ENCODE results near the gene RNF141.

Gene RNF141

DNA sequence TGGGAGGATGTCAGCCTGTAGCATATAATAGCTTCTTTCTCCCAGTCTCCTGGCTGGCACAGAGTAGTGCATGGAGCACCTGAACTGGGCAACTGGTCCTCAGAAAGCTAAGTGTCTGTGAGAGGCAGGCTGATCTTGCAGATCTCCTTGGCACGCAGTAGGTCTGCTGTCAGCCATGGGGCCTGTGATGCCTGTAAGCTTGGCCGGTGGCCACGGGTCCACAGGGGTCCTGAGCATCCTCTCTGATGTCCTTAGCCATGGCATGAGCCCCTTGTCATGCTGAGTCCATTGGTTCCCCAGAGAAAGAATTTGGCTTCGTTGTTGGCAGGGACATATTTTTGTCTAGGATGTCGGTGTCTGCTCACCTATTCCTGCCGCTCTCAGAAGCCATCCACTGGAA is 61.0 kb downstream of the RNF141 start:
- DNase-seq (ENCODE audit: low read depth), result no peak
- TF ChIP-seq, protein P1, sequence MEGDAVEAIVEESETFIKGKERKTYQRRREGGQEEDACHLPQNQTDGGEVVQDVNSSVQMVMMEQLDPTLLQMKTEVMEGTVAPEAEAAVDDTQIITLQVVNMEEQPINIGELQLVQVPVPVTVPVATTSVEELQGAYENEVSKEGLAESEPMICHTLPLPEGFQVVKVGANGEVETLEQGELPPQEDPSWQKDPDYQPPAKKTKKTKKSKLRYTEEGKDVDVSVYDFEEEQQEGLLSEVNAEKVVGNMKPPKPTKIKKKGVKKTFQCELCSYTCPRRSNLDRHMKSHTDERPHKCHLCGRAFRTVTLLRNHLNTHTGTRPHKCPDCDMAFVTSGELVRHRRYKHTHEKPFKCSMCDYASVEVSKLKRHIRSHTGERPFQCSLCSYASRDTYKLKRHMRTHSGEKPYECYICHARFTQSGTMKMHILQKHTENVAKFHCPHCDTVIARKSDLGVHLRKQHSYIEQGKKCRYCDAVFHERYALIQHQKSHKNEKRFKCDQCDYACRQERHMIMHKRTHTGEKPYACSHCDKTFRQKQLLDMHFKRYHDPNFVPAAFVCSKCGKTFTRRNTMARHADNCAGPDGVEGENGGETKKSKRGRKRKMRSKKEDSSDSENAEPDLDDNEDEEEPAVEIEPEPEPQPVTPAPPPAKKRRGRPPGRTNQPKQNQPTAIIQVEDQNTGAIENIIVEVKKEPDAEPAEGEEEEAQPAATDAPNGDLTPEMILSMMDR (IDR thresholded peaks at IDR 0.05; ENCODE audit: insufficient read depth, low read depth, low read length, missing control alignments), result no peak
- H3K4me3 ChIP-seq (ENCODE audit: low read depth, low read length), result no peak overlapping the region

DNA sequence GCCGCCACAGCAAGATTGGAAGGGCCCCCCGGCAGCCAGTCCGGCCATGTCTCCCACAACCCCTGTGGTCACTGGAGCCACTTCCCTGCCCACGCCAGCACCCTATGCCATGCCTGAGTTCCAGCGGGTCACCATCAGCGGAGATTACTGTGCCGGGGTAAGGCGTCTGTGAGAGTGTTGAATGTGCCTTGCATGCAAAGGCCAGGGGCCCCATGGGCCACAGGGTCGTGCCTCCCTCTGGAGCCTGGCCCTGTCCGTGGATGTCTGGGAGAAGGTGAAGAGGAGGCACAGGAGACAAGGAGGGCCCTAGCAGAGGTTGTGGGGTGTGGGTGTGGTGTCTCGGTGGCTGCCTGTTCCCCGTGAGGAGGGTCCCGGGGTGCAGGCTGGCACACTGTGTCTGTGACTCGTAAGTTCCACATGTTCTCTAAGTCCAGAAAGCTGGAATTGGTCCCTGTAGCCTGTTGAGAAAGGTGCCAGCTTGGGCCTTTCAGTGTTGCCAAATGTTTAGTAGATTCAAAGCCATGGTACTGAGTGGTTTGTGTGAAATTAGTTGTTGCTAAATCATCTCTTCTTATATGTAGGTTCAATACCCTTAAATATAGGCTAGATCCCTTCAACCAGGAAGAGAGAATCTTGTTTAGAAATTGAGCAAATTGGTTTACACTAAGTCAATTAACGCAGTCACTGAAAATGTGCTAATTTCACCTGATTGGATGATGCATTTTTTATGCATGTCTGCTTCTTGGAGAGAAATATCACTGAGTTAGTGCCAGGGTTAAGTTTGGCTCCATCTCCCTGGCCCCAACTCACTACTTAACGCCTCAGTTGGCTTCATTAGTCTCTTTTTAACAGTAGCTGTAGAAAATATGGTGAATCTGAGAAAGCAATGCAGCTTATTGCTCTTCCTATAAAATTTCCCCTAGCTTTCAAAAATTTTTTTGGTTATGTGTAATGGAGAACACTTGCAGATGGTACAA is 62.1 kb downstream of the RNF141 start:
- TF ChIP-seq, protein P1 (IDR thresholded peaks at IDR 0.05; ENCODE audit: insufficient read depth, low read depth, low read length, missing control alignments), result no peak
- DNase-seq (ENCODE audit: low read depth), result no peak
- no peak overlapping the region for H3K4me3 ChIP-seq (ENCODE audit: low read depth, low read length)

- H3K4me3 ChIP-seq (ENCODE audit: low read depth, low read length), result no peak overlapping the region
- DNase-seq (ENCODE audit: low read depth), result no peak
- TF ChIP-seq, protein P1 (IDR thresholded peaks at IDR 0.05; ENCODE audit: insufficient read depth, low read depth, low read length, missing control alignments), result no peak
Measured at GRCh38 chr11:10478066-10478465, 62.9 kb downstream of the RNF141 start.

- TF ChIP-seq, protein P1 (IDR thresholded peaks at IDR 0.05; ENCODE audit: insufficient read depth, low read depth, low read length, missing control alignments), result no peak
- no peak for DNase-seq (ENCODE audit: low read depth)
- no peak overlapping the region for H3K4me3 ChIP-seq (ENCODE audit: low read depth, low read length)
Measured at GRCh38 chr11:10477690-10478046, 63.3 kb downstream of the RNF141 start.

DNA sequence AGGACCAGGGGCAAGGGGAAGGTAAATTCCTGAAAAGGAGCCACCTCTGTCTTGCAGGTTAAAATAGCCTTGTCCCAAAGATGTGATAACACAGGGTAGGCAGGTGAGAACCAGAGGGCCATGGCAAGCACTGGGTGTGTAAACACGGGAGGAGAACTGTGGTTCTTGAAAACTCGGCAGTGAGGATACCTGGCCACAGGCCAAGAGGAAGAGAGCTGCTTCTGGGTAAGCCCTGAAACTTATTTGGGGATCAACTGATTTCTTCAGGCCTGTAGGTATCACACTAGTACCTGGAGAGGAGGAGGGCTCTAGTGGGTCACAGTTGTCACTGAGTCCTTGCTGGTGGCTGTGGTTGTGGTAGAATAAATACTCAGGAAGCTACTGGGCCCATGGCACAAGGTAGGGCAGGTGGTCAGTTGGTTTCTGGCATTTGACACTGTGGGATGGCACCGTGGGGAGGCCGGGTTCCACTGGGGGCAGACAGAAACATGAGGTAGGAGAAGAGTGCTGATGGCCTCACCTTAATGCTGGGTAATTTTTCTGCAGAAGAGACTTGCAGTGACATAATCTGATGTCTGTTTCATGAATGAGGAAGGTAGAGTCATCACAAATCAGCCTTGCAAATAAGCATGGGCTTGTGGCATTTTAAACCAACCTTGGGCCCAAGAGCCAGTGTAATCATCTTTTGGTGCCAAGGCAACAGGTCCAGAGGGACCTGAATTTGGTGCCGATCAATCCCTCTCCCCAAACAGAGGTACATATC is 63.9 kb downstream of the RNF141 start:
- TF ChIP-seq, protein P1 (IDR thresholded peaks at IDR 0.05; ENCODE audit: insufficient read depth, low read depth, low read length, missing control alignments), result no peak
- no peak overlapping the region for H3K4me3 ChIP-seq (ENCODE audit: low read depth, low read length)
- DNase-seq (ENCODE audit: low read depth), result no peak

DNA sequence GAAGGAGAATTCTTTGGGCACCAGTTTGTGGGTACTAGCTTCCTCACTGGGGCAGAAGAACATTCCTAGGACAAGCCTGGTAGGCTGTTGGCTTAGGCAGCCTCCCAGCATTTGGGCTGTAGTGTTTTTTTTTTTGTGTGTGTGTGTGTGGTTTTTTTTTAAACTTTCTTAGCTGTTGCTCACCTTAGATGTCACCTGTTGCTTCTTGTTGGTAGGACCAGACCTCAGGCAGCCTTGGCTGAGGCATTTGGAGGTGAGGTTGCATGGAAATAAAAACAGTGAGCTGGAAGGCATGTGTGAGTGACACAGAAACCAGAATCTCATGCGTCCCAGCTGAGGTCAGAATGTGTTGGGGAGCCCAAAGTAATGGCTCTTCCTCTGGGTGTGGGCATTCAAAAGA is 64.6 kb downstream of the RNF141 start:
- no peak for DNase-seq (ENCODE audit: low read depth)
- no peak overlapping the region for H3K4me3 ChIP-seq (ENCODE audit: low read depth, low read length)
- TF ChIP-seq, protein P1 (IDR thresholded peaks at IDR 0.05; ENCODE audit: insufficient read depth, low read depth, low read length, missing control alignments), result no peak

Measured in GM12865 (cell line).